Left ventricle myocardium superior (tissue), 1 donor: Measurements from ENCODE around the gene ADORA1. TPM values are rescaled to one million over a fixed set of nuclear protein-coding genes. Genes with fewer than 3 reads are reported as not detected.

Experiments used
- ATAC-seq: fragments of 200-7000 bp; cut with Tn5 transposase; one replicate; pipeline ENCODE4 v1.9.1; 2020; ENCODE audit warnings: mild to moderate bottlenecking, moderate library complexity
- DNase-seq: peaks from one replicate; pipeline ENCODE4 v3.0.0-alpha.2; 2020
- intact Hi-C: fragments of 100-400 bp; cut with micrococcal nuclease; formaldehyde crosslinking; loops from one replicate; pipeline ENCODE4 v1.11.0; 2022
- long read RNA-seq: library from polyadenylated mRNA; unstranded; transcript quantifications from one replicate; pipeline ENCODE4 v2.0.0, GENCODE V29; 2021
- total RNA-seq: library from RNA; stranded (reverse); fragmentation: NEBNext Ultra II Directional; extraction: Animal tissue kit (Norgen Biotek cat#: 25700); gene quantifications from one replicate; pipeline ENCODE4 v1.2.1, GENCODE V29; 2021
- donor health status: DM: no; HTN: yes; CAD: no; lungs with severe emphysema.

The ADORA1 gene
- total RNA-seq, result 13.5 TPM
- long read RNA-seq, partial matches to known transcripts, result 40 of 42 reads
- long read RNA-seq, other reads (novel, unspliced or antisense), result 1 of 42 reads

DNA sequence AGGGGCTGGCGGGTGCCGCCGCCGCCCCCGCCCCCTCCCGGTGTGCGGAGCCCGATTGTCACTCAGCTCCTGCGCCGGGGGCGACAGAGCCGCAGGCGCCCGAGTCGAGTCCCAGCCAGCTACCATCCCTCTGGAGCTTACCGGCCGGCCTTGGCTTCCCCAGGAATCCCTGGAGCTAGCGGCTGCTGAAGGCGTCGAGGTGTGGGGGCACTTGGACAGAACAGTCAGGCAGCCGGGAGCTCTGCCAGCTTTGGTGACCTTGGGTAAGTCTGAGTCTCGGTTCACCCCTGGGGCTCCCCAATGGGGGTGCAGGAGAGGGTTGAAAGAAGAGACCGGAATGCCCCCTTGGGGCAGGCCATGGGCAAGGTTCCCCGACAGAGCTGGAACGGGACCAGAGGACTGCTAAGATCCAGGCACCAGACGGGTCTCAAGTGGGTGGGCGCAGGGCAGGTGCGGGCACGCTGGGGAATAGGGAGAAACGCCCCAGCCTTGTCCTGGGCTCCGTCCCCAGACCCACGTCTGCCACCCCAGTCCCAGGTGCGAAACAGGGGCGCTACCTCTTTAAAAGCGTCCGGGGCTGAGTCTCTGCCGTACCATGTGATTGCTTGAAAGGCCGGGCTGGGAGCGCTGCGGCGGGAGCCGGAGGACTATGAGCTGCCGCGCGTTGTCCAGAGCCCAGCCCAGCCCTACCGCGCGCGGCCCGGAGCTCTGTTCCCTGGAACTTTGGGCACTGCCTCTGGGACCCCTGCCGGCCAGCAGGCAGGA is at the start of gene ADORA1:
Gene ADORA1, plus strand, starts transcription at position 61 of the 765 bp plus-strand sequence. CDS start 1,116 bp downstream, outside the sequence.
- DNase-seq (peak; percentile 84), ATAC-seq (peak; percentile 86)
- intact Hi-C loops, result no loop called here

- DNase-seq, result no peak
- no peak for ATAC-seq
- intact Hi-C loops, result no loop called here
Observed at GRCh38 chr1:203077956-203078355, 49.6 kb upstream of the ADORA1 start.

DNA sequence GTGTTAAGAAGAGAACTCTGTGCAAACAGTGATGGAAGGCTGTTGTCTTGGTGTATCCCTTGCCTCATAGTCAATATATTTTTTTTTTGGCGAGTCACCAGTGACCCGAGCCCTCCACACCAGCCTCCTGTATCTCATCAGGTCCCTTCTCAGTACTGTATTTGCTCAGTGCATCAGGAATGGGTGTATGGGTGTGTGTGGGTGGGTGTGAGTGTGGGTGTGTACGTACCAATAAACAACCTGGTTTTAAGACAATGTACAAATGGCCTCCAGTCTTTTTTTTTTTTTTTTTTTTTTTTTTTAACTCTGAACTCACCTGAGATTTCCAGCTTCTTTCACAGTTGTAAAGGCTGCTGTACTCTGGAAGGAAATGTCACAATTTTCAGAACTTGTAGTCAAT is 49.0 kb upstream of the ADORA1 start:
- no peak for DNase-seq
- ATAC-seq, result no peak
- intact Hi-C loops, result no loop called here

DNA sequence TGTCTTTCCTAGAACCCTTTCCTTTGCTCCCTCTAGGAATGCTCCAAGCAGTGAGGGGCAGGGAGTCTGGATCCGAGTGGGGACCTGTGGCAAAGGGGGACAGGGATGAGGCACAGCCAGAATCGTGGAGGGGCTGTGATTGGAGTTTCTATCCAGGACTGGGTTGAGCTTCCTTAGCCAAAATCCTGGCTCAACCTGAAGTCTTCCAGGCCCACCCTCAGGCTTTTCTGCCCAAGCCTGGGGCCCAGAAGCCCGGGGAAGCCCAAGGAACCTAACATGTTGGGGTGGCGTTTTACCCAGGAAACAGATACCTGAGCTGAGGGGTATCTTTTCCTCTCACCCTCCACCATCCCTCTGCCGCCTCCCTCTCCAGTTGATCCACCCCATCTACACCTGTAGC is 47.1 kb upstream of the ADORA1 start:
- ATAC-seq (no peak), DNase-seq (no peak)
- intact Hi-C loops, result no loop called here

- intact Hi-C loops, result no loop called here
- no peak for ATAC-seq
- DNase-seq, result no peak
Observed at GRCh38 chr1:203081465-203082230, 45.9 kb upstream of the ADORA1 start.

DNA sequence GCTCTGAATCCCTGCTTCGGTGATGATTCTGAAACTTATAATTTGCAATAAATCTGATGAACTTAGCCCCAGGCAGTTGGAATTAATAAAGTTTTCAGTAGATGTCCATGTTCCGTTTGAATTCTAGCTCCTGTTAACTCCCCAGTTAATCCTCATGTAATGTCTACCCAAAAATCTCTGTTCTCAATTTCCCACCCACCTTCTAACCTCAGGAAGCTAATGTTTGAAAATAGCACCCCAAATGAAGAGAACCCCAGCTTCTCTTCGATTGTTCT is 45.4 kb upstream of the ADORA1 start:
- DNase-seq (no peak), ATAC-seq (no peak)
- intact Hi-C loops, result no loop called here

- DNase-seq (no peak), ATAC-seq (peak; percentile 38)
- intact Hi-C loops, result no loop called here
Observed at GRCh38 chr1:203082571-203083462, 44.7 kb upstream of the ADORA1 start.

- intact Hi-C loops, result no loop called here
- DNase-seq, result no peak
- ATAC-seq, result no peak
Observed at GRCh38 chr1:203083463-203083921, 44.0 kb upstream of the ADORA1 start.

DNA sequence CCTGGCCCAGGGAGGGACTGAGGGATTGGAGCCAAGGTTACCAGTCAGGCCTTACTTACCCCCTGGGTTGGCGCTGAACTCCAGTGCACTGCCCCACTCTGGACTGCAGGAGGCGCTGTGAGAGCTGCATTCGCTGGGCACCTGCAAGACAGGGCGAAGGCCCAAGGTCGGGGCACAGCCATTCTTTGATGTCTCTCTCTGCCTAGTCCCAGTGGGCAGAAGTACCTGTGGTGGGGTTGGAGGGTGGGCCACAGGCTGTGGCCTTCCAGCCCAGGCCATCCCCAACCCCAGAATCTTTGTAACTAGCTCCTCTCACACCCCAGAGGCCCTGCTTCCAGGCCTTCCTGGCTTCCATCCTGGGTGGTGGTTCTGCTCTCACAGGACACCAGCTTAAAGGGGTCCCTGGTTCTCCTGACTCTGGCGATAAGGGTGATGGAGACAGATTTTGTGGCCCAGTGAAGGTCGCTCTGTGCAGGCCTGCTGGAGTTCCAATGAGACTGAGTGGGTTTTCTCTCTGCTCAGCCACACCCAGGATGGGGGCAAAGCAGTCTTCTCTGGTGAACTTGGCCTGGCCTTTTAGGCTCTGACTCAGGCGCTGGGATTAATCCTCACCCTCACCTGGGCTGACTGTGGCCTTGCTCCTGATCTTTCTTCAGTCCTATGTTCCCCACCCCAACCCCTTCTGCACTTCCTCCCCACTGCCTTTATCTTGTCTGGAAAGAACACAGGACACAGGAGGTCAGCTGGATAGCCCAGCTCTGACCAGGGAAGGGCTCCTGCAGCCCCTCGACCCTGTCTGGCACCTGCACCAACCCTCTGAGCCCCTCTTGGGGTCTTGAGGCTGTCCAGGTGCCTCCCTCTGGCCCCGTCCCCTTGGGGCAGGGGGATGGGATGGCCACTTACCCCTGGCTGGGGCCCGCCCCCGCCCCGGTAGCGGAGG is 42.7 kb upstream of the ADORA1 start:
- DNase-seq (no peak), ATAC-seq (no peak)
- intact Hi-C loops, result no loop called here

DNA sequence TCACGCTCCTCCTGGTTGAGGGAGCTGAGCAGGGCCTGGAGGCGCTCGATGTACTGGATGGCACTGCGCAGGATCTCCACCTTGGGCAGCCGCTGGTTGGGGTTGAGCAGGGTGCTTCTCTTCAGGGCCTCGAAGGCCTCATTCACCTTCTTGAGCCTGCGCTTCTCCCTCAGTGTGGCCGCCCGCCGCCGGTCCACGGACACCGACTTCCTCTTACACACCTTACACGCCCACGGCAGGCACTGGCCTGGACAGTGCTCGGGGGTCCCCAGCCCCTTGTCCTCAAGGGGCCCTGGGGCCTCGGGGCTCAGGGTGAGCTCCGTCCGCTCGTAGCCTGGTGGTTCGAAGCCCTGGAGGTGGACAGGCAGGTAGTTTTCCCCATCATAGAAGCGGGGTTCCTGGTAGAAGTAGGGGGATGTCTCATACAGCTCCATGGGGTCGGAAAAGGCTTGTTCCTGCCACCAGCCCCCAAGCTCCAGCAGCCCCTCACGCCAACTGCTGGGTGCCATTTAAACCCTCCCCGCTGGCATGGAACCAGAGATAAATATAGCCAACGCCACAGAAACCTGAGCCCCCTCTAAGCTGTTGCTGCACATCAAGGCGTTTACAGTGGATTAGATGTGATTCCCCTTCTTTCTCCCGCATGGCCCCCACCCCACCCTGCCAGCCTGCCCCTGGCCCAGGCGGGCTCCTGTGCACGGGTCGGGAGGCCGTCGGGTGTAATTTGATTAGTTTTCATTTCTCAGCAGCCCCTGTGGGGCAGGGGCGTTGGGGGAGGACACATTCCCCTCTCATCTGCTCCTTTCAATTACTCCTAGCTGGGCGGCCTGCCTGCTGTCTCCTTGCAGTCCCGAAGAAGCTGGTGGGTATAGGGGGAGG is 41.8 kb upstream of the ADORA1 start, which contains the start of gene MYOG:
Gene MYOG, minus strand, starts transcription at position 485 of the 879 bp plus-strand sequence. Its CDS starts 51 bp downstream, at position 434.
- intact Hi-C loops, result no loop called here
- DNase-seq (no peak), ATAC-seq (no peak)

- no peak for ATAC-seq
- DNase-seq, result no peak
- intact Hi-C loops, result no loop called here
Observed at GRCh38 chr1:203086992-203087763, 40.3 kb upstream of the ADORA1 start.

- intact Hi-C loops, result no loop called here
- no peak for ATAC-seq
- DNase-seq, result no peak
Observed at GRCh38 chr1:203088441-203088840, 39.1 kb upstream of the ADORA1 start.

- DNase-seq, result no peak
- intact Hi-C loops, result no loop called here
- no peak for ATAC-seq
Observed at GRCh38 chr1:203089001-203089650, 38.4 kb upstream of the ADORA1 start.

GRCh38 chr1:203089651-203090045 is 37.9 kb upstream of the ADORA1 start:
- ATAC-seq, result no peak
- no peak for DNase-seq
- intact Hi-C loops, result no loop called here

DNA sequence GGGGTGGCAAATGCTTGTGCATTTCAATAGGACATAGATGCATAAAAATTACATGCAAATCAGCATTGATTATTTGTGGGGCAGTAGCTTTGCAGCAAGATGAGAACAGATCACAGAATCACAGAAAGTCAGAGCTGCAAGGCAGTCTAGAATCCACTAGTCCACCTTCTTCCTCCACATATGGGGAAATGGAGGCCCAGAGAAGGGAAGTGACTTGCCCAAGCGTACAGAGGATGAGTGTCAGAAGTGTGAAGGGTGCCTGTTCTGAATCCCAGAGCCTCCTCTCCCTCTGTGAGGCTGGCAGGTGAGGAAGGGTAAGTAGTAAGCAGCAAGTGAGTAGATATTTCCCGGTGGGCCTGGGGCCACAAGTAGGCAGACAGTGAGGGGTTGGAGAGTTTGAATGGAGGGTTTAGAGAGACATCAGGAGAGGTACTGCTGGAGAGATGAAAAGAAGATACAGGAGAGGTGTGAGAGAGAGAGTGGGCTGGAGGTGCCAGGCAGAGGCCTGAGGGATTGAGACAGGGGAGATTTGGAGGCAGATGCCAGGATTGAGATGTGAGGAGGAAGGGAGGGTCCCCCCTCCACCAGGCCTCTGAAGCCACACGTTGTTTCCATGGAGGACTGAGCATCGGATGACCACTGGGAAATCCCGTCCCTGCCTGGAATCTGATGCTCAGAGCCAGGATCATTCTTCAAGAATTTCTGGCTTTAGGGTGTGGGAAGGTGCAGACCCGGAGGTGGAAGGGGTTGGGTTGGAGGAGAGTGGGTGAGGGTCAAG is 36.9 kb upstream of the ADORA1 start:
- ATAC-seq (no peak), DNase-seq (no peak)
- intact Hi-C loops, result no loop called here

DNA sequence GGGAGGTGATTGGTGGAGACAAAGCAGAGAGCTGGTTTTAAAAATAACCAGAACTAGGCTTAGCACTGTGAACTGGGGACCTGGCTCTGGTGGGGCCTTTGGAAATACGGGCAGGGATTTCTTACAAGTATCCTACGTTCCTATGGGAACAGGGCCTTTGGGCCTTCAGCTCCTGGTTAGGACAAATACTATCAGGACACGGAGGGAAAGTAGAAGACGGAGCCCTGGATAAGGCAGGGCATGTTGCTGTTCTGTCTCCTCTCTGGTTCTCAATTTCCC is 36.4 kb upstream of the ADORA1 start:
- ATAC-seq (no peak), DNase-seq (no peak)
- intact Hi-C loops, result no loop called here
